Cerebellar nuclear complex (tissue), 1 donor: Measurements from ENCODE around the gene PRICKLE1.

Experiments used
- DNase-seq, 2 experiments: peaks; one replicate each; lab custom pipeline; 2025; lab: John Stamatoyannopoulos, UW

The PRICKLE1 gene

GRCh38 chr12:42490261-42490842 lies 99.2 kb downstream of the PRICKLE1 start:
- DNase-seq, result no peak

- DNase-seq, result no peak
Observed at GRCh38 chr12:42486407-42486806, 103.1 kb downstream of the PRICKLE1 start.

GRCh38 chr12:42485823-42486222 lies 103.7 kb downstream of the PRICKLE1 start:
- no peak for DNase-seq

GRCh38 chr12:42484996-42485395 lies 104.5 kb downstream of the PRICKLE1 start:
- DNase-seq, result no peak

- DNase-seq, result no peak
Observed at GRCh38 chr12:42483521-42483790, 106.1 kb downstream of the PRICKLE1 start.

GRCh38 chr12:42482748-42483520 lies 106.6 kb downstream of the PRICKLE1 start:
- DNase-seq, result no peak

GRCh38 chr12:42482041-42482747 lies 107.4 kb downstream of the PRICKLE1 start:
- DNase-seq, result no peak

- no peak for DNase-seq
Observed at GRCh38 chr12:42481368-42481767, 108.2 kb downstream of the PRICKLE1 start.

GRCh38 chr12:42477941-42478340 lies 111.6 kb downstream of the PRICKLE1 start:
- DNase-seq, result no peak

GRCh38 chr12:42475106-42475505 lies 114.4 kb downstream of the PRICKLE1 start:
- DNase-seq, result no peak

GRCh38 chr12:42474391-42474790 lies 115.2 kb downstream of the PRICKLE1 start:
- no peak for DNase-seq

GRCh38 chr12:42473561-42473960 lies 116.0 kb downstream of the PRICKLE1 start:
- DNase-seq, result no peak

- DNase-seq, result no peak
Observed at GRCh38 chr12:42473130-42473529, 116.4 kb downstream of the PRICKLE1 start.

- DNase-seq, result no peak
Observed at GRCh38 chr12:42472376-42472775, 117.2 kb downstream of the PRICKLE1 start.

GRCh38 chr12:42469355-42470175 lies 120.0 kb downstream of the PRICKLE1 start:
- DNase-seq, result no peak

GRCh38 chr12:42468921-42469320 lies 120.6 kb downstream of the PRICKLE1 start:
- DNase-seq, result no peak

- DNase-seq, result no peak
Observed at GRCh38 chr12:42468341-42468821, 121.2 kb downstream of the PRICKLE1 start.

- no peak for DNase-seq
Observed at GRCh38 chr12:42463671-42464070, 125.9 kb downstream of the PRICKLE1 start.

GRCh38 chr12:42462486-42462885 lies 127.1 kb downstream of the PRICKLE1 start:
- no peak for DNase-seq

GRCh38 chr12:42459336-42459847 lies 130.2 kb downstream of the PRICKLE1 start:
- no peak for DNase-seq

- DNase-seq, result no peak
Observed at GRCh38 chr12:42458575-42458974, 131.0 kb downstream of the PRICKLE1 start.

GRCh38 chr12:42450248-42450647 lies 139.3 kb downstream of the PRICKLE1 start:
- DNase-seq, result no peak
